Transverse colon (tissue), 4 donors: ENCODE results near the gene IVD.

Source experiments
- CTCF ChIP-seq, 5 experiments: fragments of 200-600 bp in 3 of 5; fragments of 450-650 bp in 2 of 5; sonication (generic) in 3 of 5; IDR thresholded peaks; 1 replicate in 2 of 5; 2 replicates in 3 of 5; pipeline ENCODE4 v1.5.1; 2016 to 2017; ENCODE audit warnings: antibody characterized with exemption in 5 of 5, inconsistent platforms in 3 of 5, mild to moderate bottlenecking in 2 of 5, moderate library complexity in 1 of 5
- POLR2A ChIP-seq: fragments of 450-650 bp; IDR thresholded peaks from one replicate; pipeline ENCODE4 v1.6.1; 2016; ENCODE audit warnings: antibody characterized with exemption, mild to moderate bottlenecking, moderate library complexity
- POLR2AphosphoS5 ChIP-seq, 3 donors: sonication (generic); formaldehyde crosslinking; IDR thresholded peaks; one replicate each; pipeline ENCODE4 v1.6.1; 2016; ENCODE audit warnings: antibody characterized with exemption in 3 of 3

DNA sequence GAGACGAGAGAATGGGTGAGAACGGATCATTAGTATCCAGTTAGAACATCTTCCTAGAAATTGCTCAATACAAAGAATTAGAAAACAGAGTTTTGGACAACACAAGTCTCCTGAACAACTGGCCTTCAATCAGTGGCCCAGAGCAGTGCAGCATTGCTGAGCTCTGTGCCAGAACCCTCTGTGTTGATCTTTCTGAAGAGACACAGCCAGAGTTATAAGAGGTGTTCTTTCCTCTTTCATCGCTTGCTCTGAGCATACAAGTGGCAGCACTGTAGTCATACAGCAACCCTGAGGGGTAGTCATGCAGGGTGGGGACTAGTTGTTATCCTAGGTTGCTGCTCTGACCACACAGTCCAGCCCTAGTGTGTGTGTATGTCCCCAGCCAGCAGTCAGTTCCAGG is 19.1 kb upstream of the IVD start:
- TF ChIP-seq CTCF (IDR thresholded peaks at IDR 0.05) (no peak), POLR2AphosphoS5 (IDR thresholded peaks at IDR 0.05) (no peak), POLR2A (no peak)
